NCI-H524 treated with DMSO at 0.1 percent for 48 hours (cell line): ENCODE data around the gene BACH2.

ENCODE experiments used
- DNase-seq: peaks from one replicate; lab custom pipeline; 2025; lab: John Stamatoyannopoulos, UW

BACH2 gene

DNA sequence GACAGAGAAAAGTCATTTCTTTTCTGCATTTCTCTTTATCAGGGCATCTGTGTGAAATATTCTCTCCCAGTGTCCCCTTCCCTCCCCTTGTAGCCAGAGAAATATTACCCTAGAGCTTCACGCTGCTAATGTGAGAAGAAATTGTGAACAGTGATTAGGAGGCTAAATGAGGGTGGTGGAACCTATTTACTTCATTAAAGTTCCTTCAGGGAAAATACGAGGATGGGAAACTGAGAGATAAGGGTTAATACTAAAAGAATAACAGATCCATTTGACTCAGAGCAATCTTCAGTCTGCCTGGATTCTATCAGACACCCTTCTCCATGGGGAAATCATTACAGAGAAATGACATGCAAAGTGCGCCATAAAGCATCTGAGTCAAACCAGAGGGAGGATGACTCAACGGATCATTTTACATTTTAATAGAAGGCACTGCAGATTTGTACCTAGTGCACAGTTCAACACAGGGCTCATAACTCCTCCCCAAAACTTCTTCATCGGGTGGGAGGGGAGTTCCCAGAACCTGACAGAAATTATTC is 271.1 kb downstream of the BACH2 start:
- no peak for DNase-seq

- no peak for DNase-seq
Observed at GRCh38 chr6:90024633-90025032, 272.0 kb downstream of the BACH2 start.

GRCh38 chr6:90021711-90022110 is 274.9 kb downstream of the BACH2 start:
- DNase-seq = no peak

GRCh38 chr6:90020746-90021145 is 275.9 kb downstream of the BACH2 start:
- DNase-seq = no peak

DNA sequence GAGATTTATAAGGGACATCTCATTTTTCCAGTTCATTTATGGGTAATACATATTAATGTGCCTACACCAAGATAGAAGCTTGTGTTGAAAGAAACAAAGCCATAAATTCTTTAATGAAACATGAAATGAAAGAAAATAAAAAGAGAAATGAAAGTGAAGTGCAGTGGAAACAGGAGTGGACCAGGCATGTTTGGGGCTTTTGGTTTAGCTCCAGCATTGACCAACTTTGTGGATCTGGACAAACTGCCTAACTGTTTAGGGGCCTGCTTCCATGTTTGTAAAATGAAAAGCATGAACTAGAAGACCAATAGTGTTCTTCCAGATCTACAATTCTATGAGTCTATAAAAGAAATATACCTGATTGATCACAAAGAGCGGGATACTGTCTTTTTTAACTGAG is 277.4 kb downstream of the BACH2 start:
- no peak for DNase-seq

- no peak for DNase-seq
Observed at GRCh38 chr6:90015883-90016282, 280.8 kb downstream of the BACH2 start.

DNA sequence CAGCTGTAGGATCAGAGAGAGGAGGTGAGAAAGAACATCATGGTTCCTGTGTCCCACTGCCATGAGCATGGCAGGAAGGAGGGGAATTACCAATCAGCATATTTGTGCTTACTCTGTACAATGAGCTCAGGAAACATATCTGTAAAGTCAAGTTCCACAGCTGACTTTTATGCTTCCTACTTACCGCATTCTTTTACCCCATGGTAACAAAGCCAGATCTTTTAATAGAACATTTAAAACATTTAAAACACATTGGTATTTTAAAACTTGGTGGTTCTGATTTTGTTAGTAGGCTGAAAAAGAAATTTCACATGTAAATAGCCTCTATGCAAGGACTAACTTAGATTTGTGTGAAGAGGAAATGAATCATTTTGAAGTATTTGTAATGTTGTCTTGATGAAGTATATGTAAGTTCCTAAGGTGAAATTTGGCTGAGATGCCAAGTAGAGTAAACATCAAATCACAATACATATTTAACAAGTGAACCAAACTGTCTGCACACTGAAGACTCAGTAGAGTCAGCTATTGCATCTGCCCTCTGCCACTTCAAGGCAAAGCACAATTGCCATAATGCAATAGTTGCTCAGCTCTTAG is 287.6 kb downstream of the BACH2 start:
- no peak for DNase-seq

DNA sequence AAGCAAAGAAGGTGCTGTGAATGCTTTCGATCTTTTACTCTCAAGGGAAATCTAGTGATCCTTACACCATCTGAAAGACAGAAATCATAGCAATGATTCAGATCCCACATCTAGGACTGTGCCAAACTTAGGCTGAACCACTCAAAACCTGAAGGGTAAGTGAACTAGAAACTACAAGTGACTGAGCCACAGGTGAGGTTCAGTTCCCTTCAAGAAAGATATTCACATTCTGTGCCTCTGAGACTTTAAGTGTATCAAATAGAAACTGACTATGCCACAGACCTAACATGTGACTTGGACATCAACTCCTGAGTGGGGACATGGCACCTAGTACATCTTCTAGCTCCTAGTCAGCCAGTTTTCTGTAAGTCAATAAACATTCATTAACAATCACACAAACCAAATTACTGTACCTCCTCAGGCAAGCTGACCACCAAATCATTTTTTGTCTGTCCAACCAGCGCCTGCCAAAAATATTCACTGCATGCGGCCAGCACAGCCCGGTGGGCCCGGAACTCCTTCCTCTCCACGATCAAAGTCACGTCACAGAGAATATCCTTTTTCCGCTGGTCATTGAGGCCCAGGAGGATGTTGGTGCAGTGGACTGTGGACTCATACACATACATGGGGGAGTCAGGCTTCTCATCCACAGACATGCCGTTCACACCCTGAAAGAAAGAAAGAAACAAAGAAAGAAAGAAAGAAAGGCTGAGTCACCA is 288.3 kb downstream of the BACH2 start:
- DNase-seq = no peak

- DNase-seq = no peak
Observed at GRCh38 chr6:90005048-90005827, 291.4 kb downstream of the BACH2 start.

DNA sequence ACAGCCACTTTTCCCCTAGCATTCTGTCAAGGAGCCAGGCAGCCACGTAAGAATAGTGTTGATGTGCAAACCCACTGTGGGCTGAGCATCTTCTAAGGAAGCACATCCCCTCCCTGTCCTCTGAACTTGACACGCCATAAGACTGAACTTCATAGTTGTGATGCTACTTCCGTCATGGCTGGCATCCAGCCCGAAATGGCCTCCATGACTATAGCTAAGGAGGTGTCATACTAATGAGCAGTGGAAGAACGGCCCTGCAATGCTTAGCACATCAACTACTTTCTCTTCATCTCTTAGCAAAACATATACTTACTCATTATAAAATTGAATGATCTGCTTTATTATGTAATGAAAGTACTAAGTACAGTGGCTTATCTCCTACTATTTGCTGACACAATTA is 292.1 kb downstream of the BACH2 start:
- DNase-seq = no peak

- DNase-seq = no peak
Observed at GRCh38 chr6:90003941-90004340, 292.7 kb downstream of the BACH2 start.

GRCh38 chr6:90003069-90003795 is 293.4 kb downstream of the BACH2 start:
- no peak for DNase-seq

DNA sequence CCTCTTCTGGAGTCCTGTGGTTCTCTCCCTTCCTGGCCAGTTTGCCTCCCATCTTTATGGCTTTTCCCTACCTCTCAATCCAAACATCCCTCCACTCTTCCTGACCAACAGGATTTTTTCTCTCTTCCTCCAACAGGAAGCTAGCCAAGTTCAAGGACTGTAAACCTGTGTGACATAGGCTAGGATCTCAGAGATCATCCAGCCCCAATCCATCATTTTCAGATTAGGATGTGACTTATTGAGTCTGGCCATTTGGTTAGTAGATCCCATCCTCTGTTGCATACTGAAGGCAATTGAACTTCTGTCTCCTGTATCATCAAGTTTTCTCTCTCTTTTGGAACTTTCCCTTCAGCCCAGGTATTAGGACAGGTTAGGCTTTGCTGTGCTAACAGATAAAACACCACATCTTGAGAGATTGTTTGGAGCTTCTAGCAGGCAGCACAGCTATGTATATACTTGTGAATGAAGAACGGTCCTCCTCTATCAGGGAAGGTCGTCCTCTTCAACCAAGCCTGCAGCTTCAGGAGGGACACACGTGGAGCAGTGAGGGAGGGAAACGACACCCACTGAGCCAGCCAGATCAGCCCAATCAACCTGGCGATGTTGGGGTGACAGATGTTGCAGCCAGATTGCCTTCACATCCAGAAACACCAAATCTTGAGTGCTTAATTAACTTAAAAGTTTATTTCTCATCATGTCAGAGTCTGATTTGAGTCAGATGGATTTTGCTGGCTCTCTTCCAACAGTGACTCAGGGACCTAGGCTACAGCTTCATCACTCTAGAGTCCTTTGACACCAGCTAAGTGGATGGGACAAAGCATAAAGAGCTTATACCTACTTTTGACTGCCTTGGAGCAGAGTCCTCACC is 295.5 kb downstream of the BACH2 start:
- DNase-seq = peak; percentile 96

GRCh38 chr6:89999945-90000825 is 296.5 kb downstream of the BACH2 start:
- no peak for DNase-seq

DNA sequence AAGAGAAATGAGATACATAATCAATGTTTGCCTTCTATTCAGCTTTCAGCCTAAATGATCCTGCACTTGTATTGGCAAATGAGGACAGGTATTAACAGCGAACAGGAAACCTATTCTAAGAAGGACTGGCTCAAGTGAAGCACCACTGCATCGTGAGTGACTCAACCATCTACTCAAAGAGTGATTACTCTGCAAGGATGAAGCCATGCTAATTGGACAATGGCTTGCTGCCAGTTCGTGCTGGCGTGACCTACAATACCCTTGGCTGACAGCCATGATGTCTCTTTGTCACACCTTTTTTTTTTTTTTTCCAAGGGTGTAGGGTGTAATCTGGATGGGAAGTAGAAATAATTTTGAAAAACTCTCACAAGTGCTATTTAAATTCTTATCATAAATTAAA is 297.5 kb downstream of the BACH2 start:
- peak; percentile 66 for DNase-seq

- no peak for DNase-seq
Observed at GRCh38 chr6:89997456-89998445, 298.9 kb downstream of the BACH2 start.

- DNase-seq = no peak
Observed at GRCh38 chr6:89993411-89993810, 303.2 kb downstream of the BACH2 start.

GRCh38 chr6:89992818-89993217 is 303.8 kb downstream of the BACH2 start:
- DNase-seq = no peak

DNA sequence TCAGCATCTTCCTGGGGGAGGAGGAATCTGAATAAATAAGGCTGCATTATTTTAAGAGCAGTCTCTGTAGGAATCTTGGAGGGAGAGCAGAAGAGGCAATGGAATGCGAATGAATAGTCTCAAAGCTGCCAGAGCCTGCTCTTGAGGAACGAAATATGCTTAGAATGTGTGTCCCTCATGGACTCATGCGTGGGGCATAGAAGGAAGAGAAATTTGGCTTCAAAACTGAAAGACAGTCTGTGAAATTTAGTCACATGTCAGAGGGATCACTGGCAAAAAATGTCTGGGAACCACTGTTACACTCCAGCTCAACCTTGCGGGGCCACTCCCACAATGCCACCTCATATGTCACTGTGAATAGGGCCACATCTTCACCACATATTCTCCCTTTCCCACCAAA is 306.9 kb downstream of the BACH2 start:
- DNase-seq = no peak
